H1 (cell line): ENCODE measurements around the gene EVI5. TPM values are rescaled to one million over a fixed set of nuclear protein-coding genes. Genes with fewer than 3 reads are reported as not detected.

ENCODE experiments used
- ASH2L ChIP-seq: fragments of 200-600, 300-600 bp; sonication (generic); IDR thresholded peaks from one replicate; pipeline ENCODE4 v1.7.1; 2017; ENCODE audit warnings: low read length
- CTBP2 ChIP-seq: IDR thresholded peaks from 2 replicates; pipeline ENCODE4 v1.7.0; 2011; ENCODE audit warnings: borderline replicate concordance, mild to moderate bottlenecking, moderate library complexity, mixed read lengths, low read length; ENCODE audit not compliant: insufficient read depth, insufficient read length
- KDM4A ChIP-seq: IDR thresholded peaks from one replicate; pipeline ENCODE4 v1.7.1; 2012; ENCODE audit warnings: low read depth, mild to moderate bottlenecking, moderate library complexity, low read length, inconsistent platforms; ENCODE audit not compliant: severe bottlenecking
- MAX ChIP-seq: IDR thresholded peaks from 2 replicates; pipeline ENCODE4 v1.6.1; 2012; ENCODE audit warnings: inconsistent platforms
- NANOG ChIP-seq: IDR thresholded peaks from 2 replicates; pipeline ENCODE4 v1.6.1; 2011; ENCODE audit warnings: low read length, low read depth, mild to moderate bottlenecking, inconsistent platforms; ENCODE audit not compliant: insufficient read depth, poor library complexity, severe bottlenecking
- RAD21 ChIP-seq, 2 experiments: IDR thresholded peaks in 1 of 2; conservative IDR thresholded peaks in 1 of 2; 2 replicates each; pipeline ENCODE4 v1.6.1; 2011; ENCODE audit warnings: low read depth in 2 of 2, low read length in 2 of 2, improper control_type of control experiment in 1 of 2, inconsistent platforms in 1 of 2, mild to moderate bottlenecking in 1 of 2, moderate library complexity in 1 of 2
- RXRA ChIP-seq: IDR thresholded peaks from 2 replicates; pipeline ENCODE4 v1.6.1; 2011; ENCODE audit warnings: low read depth, mild to moderate bottlenecking, low read length, moderate library complexity; ENCODE audit not compliant: insufficient read depth
- SRF ChIP-seq: IDR thresholded peaks from 2 replicates; pipeline ENCODE4 v1.6.1; 2011; ENCODE audit warnings: mild to moderate bottlenecking, low read depth, low read length, moderate library complexity
- TBP ChIP-seq: IDR thresholded peaks from 2 replicates; pipeline ENCODE4 v1.6.1; 2011; ENCODE audit warnings: low read depth, low read length, improper control_type of control experiment
- polyA plus RNA-seq, 7 experiments: library from polyadenylated mRNA; depleted of rRNA in 3 of 7; stranded (reverse) in 5 of 7; unstranded in 2 of 7; fragments of >200 nt in 5 of 7; fragments of 200-250 nt in 2 of 7; gene quantifications; 1 replicate in 5 of 7; 2 replicates in 1 of 7; 4 replicates in 1 of 7; pipeline versions ENCODE4 v1.2.1 to v1.2.3, GENCODE V29; 2011 to 2013; ENCODE audit warnings: missing spikeins in 2 of 7, mixed read lengths in 2 of 7
- total RNA-seq: library from RNA; stranded (reverse); fragmentation: NEBNext Ultra II Directional; extraction: Animal tissue kit (Norgen Biotek cat#: 25700); gene quantifications from 2 replicates; pipeline ENCODE4 v1.2.1, GENCODE V29; 2021
- TF ChIP-seq, protein P1 (sequence below): fragments of 300-600 bp; sonication (generic); IDR thresholded peaks from 2 replicates; pipeline ENCODE4 v1.7.1; 2012; ENCODE audit warnings: low read length, moderate library complexity, mild to moderate bottlenecking, inconsistent platforms; ENCODE audit not compliant: insufficient replicate concordance

The EVI5 gene
- total and polyA plus RNA-seq, 2 of the 8 experiments (the other 6 are each of a cell fraction or from before 2014, with no cell fraction given): 1.7 to 13.7 TPM

DNA sequence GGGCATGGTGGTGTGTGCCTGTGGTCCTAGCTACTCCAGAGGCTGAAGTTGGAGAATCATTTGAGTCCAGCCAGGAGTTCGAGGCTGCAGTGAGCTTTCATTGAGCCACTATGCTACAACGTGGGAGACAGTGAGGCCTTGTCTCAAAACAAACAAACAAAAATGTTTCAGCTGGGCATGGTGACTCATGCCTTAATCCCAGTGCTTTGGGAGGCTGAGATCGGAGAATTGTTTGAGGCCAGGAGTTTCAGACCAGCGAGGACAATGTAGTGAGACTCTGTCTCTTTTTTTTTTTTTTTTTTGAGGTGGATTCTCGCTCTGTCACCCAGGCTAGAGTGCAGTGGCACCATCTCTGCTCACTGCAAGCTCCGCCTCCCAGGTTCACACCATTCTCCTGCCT, 41.9 kb upstream of the EVI5 start (continued):
- TF ChIP-seq, protein P1, sequence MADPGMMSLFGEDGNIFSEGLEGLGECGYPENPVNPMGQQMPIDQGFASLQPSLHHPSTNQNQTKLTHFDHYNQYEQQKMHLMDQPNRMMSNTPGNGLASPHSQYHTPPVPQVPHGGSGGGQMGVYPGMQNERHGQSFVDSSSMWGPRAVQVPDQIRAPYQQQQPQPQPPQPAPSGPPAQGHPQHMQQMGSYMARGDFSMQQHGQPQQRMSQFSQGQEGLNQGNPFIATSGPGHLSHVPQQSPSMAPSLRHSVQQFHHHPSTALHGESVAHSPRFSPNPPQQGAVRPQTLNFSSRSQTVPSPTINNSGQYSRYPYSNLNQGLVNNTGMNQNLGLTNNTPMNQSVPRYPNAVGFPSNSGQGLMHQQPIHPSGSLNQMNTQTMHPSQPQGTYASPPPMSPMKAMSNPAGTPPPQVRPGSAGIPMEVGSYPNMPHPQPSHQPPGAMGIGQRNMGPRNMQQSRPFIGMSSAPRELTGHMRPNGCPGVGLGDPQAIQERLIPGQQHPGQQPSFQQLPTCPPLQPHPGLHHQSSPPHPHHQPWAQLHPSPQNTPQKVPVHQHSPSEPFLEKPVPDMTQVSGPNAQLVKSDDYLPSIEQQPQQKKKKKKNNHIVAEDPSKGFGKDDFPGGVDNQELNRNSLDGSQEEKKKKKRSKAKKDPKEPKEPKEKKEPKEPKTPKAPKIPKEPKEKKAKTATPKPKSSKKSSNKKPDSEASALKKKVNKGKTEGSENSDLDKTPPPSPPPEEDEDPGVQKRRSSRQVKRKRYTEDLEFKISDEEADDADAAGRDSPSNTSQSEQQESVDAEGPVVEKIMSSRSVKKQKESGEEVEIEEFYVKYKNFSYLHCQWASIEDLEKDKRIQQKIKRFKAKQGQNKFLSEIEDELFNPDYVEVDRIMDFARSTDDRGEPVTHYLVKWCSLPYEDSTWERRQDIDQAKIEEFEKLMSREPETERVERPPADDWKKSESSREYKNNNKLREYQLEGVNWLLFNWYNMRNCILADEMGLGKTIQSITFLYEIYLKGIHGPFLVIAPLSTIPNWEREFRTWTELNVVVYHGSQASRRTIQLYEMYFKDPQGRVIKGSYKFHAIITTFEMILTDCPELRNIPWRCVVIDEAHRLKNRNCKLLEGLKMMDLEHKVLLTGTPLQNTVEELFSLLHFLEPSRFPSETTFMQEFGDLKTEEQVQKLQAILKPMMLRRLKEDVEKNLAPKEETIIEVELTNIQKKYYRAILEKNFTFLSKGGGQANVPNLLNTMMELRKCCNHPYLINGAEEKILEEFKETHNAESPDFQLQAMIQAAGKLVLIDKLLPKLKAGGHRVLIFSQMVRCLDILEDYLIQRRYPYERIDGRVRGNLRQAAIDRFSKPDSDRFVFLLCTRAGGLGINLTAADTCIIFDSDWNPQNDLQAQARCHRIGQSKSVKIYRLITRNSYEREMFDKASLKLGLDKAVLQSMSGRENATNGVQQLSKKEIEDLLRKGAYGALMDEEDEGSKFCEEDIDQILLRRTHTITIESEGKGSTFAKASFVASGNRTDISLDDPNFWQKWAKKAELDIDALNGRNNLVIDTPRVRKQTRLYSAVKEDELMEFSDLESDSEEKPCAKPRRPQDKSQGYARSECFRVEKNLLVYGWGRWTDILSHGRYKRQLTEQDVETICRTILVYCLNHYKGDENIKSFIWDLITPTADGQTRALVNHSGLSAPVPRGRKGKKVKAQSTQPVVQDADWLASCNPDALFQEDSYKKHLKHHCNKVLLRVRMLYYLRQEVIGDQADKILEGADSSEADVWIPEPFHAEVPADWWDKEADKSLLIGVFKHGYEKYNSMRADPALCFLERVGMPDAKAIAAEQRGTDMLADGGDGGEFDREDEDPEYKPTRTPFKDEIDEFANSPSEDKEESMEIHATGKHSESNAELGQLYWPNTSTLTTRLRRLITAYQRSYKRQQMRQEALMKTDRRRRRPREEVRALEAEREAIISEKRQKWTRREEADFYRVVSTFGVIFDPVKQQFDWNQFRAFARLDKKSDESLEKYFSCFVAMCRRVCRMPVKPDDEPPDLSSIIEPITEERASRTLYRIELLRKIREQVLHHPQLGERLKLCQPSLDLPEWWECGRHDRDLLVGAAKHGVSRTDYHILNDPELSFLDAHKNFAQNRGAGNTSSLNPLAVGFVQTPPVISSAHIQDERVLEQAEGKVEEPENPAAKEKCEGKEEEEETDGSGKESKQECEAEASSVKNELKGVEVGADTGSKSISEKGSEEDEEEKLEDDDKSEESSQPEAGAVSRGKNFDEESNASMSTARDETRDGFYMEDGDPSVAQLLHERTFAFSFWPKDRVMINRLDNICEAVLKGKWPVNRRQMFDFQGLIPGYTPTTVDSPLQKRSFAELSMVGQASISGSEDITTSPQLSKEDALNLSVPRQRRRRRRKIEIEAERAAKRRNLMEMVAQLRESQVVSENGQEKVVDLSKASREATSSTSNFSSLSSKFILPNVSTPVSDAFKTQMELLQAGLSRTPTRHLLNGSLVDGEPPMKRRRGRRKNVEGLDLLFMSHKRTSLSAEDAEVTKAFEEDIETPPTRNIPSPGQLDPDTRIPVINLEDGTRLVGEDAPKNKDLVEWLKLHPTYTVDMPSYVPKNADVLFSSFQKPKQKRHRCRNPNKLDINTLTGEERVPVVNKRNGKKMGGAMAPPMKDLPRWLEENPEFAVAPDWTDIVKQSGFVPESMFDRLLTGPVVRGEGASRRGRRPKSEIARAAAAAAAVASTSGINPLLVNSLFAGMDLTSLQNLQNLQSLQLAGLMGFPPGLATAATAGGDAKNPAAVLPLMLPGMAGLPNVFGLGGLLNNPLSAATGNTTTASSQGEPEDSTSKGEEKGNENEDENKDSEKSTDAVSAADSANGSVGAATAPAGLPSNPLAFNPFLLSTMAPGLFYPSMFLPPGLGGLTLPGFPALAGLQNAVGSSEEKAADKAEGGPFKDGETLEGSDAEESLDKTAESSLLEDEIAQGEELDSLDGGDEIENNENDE: no peak
- TF ChIP-seq ASH2L (no peak), NANOG (no peak), CTBP2 (no peak), RAD21 (IDR thresholded peaks at IDR 0.05 in 1 of 2, conservative IDR thresholded peaks at IDR 0.05 in 1 of 2; ENCODE audit: low read depth in 2 of 2, low read length in 2 of 2) (no peak), MAX (no peak), RXRA (no peak), SRF (no peak), TBP (no peak), KDM4A (no peak)
